Liver (tissue), 9 donors: ENCODE results near the gene KIAA1755. TPM values are rescaled to one million over a fixed set of nuclear protein-coding genes. Genes with fewer than 3 reads are reported as not detected.

Experiments
- DNase-seq: peaks from one replicate; pipeline ENCODE4 v3.0.0-alpha.2; 2017; ENCODE audit warnings: low spot score
- H3K27ac ChIP-seq, 2 donors: one replicate each; pipeline ENCODE4 v1.7.0; 2013; ENCODE audit warnings: inconsistent platforms in 2 of 2, low read length in 2 of 2, control low read depth in 1 of 2, low read depth in 1 of 2, mild to moderate bottlenecking in 1 of 2
- H3K27me3 ChIP-seq, 4 donors: one replicate each; pipeline versions ENCODE4 v1.6.1 to v1.7.0; 2013; ENCODE audit warnings: low read length in 3 of 4, inconsistent platforms in 1 of 4, mild to moderate bottlenecking in 1 of 4, moderate library complexity in 1 of 4; ENCODE audit not compliant: control insufficient read depth in 4 of 4, insufficient read depth in 4 of 4
- H3K36me3 ChIP-seq, 4 donors: one replicate each; pipeline versions ENCODE4 v1.6.1 to v1.7.0; 2013; ENCODE audit warnings: low read length in 3 of 4, mild to moderate bottlenecking in 3 of 4, low read depth in 1 of 4, moderate library complexity in 1 of 4; ENCODE audit not compliant: control insufficient read depth in 4 of 4, insufficient read depth in 3 of 4
- H3K4me1 ChIP-seq, 4 donors: one replicate each; pipeline versions ENCODE4 v1.6.1 to v1.7.0; 2013; ENCODE audit warnings: low read length in 3 of 4, mild to moderate bottlenecking in 3 of 4, moderate library complexity in 1 of 4; ENCODE audit not compliant: control insufficient read depth in 4 of 4, insufficient read depth in 4 of 4
- H3K4me3 ChIP-seq, 3 donors: one replicate each; pipeline versions ENCODE4 v1.6.1 to v1.7.0; 2013; ENCODE audit warnings: low read length in 3 of 3, control low read depth in 1 of 3, low read depth in 1 of 3, mild to moderate bottlenecking in 1 of 3
- H3K9ac ChIP-seq, 2 donors: one replicate each; pipeline ENCODE4 v1.7.0; 2013; ENCODE audit warnings: low read length in 2 of 2, mild to moderate bottlenecking in 2 of 2, moderate library complexity in 2 of 2, control low read depth in 1 of 2, low read depth in 1 of 2
- H3K9me3 ChIP-seq, 4 donors: one replicate each; pipeline versions ENCODE4 v1.6.1 to v1.7.0; 2013; ENCODE audit warnings: low read length in 3 of 4; ENCODE audit not compliant: control insufficient read depth in 4 of 4
- EGR1 ChIP-seq, 2 donors: IDR thresholded peaks; 2 replicates each; pipeline ENCODE4 v1.6.1; 2016 to 2018; ENCODE audit warnings: antibody characterized with exemption in 2 of 2, low read depth in 2 of 2
- FOXA1 ChIP-seq: IDR thresholded peaks from 2 replicates; pipeline ENCODE4 v1.6.1; 2016; ENCODE audit warnings: antibody characterized with exemption
- FOXA2 ChIP-seq: IDR thresholded peaks from 2 replicates; pipeline ENCODE4 v1.6.1; 2016; ENCODE audit warnings: antibody characterized with exemption
- HNF4G ChIP-seq: IDR thresholded peaks from 2 replicates; pipeline ENCODE4 v1.6.1; 2016; ENCODE audit warnings: antibody characterized with exemption
- NR2F2 ChIP-seq: IDR thresholded peaks from 2 replicates; pipeline ENCODE4 v1.6.1; 2016; ENCODE audit warnings: antibody characterized with exemption
- RAD21 ChIP-seq, 2 donors: IDR thresholded peaks; 2 replicates each; pipeline ENCODE4 v1.6.1; 2016; ENCODE audit warnings: antibody characterized with exemption in 2 of 2, mild to moderate bottlenecking in 2 of 2
- RXRA ChIP-seq, 2 donors: IDR thresholded peaks; 2 replicates each; pipeline ENCODE4 v1.6.1; 2017 to 2018; ENCODE audit warnings: antibody characterized with exemption in 2 of 2, mild to moderate bottlenecking in 1 of 2
- SP1 ChIP-seq: IDR thresholded peaks from 2 replicates; pipeline ENCODE4 v1.6.1; 2018; ENCODE audit warnings: antibody characterized with exemption, mild to moderate bottlenecking
- YY1 ChIP-seq: IDR thresholded peaks from 2 replicates; pipeline ENCODE4 v1.6.1; 2016; ENCODE audit warnings: antibody characterized with exemption, mild to moderate bottlenecking
- WGBS: extraction: QIAGEN DNeasy Blood & Tissue Kit; methylation state at CpG from one replicate; pipeline ENCODE4 v1.1.7; 2013; 5-methylcytosine and 5-hydroxymethylcytosine counted together
- polyA plus RNA-seq, 2 donors: library from polyadenylated mRNA; stranded (reverse) in 1 of 2; unstranded in 1 of 2; fragments of 200-250 nt in 1 of 2; fragments of >200 nt in 1 of 2; fragmentation: Nextera tagmentation in 1 of 2; extraction: Ambion mirVana in 1 of 2; gene quantifications; one replicate each; pipeline versions ENCODE4 v1.2.1 to v1.2.3, GENCODE V29; 2013 to 2015
- total RNA-seq, 2 donors: library from RNA; depleted of rRNA; stranded (reverse); fragments of >200 nt; gene quantifications; one replicate each; pipeline ENCODE4 v1.2.3, GENCODE V29; 2014
- TF ChIP-seq, protein P1 (sequence below): IDR thresholded peaks from 2 replicates; pipeline ENCODE4 v1.6.1; 2016; ENCODE audit warnings: antibody characterized with exemption, mild to moderate bottlenecking
- TF ChIP-seq, protein P2 (sequence below): IDR thresholded peaks from 2 replicates; pipeline ENCODE4 v1.6.1; 2016; ENCODE audit warnings: antibody characterized with exemption
- TF ChIP-seq, protein P3 (sequence below): fragments of 150-350 bp; IDR thresholded peaks from 2 replicates; pipeline ENCODE4 v1.5.1; 2017; ENCODE audit warnings: improper control_type of control experiment, low read depth, low read length; ENCODE audit not compliant: missing input control
- donor health status: healthy.
- donor health status: healthy.
- donor health status: healthy.
- donor health status: healthy.
- donor health status: healthy.

KIAA1755 gene
- total and polyA plus RNA-seq, 4 donors, result 0.09 to 1.4 (median 0.81) TPM

DNA sequence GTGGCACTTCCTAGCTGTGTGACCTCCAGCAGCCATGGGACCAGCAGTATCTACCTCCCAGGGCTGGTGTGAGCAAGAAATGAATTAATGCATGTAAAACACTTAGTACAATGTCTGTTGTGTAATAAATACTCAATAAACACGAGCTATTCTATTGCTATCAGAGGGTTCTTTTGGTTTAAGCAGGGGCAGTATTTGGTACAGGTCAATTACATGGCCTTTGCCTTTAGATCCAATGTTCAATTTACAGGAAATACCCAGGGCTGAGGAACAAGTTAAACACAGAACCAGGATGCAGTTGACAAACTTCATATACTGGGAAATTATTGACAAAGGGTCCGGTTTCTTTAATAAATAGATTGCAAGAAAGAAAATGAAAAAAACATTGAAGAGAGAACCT is 98.4 kb downstream of the KIAA1755 start (continued):
- TF ChIP-seq, protein P1, sequence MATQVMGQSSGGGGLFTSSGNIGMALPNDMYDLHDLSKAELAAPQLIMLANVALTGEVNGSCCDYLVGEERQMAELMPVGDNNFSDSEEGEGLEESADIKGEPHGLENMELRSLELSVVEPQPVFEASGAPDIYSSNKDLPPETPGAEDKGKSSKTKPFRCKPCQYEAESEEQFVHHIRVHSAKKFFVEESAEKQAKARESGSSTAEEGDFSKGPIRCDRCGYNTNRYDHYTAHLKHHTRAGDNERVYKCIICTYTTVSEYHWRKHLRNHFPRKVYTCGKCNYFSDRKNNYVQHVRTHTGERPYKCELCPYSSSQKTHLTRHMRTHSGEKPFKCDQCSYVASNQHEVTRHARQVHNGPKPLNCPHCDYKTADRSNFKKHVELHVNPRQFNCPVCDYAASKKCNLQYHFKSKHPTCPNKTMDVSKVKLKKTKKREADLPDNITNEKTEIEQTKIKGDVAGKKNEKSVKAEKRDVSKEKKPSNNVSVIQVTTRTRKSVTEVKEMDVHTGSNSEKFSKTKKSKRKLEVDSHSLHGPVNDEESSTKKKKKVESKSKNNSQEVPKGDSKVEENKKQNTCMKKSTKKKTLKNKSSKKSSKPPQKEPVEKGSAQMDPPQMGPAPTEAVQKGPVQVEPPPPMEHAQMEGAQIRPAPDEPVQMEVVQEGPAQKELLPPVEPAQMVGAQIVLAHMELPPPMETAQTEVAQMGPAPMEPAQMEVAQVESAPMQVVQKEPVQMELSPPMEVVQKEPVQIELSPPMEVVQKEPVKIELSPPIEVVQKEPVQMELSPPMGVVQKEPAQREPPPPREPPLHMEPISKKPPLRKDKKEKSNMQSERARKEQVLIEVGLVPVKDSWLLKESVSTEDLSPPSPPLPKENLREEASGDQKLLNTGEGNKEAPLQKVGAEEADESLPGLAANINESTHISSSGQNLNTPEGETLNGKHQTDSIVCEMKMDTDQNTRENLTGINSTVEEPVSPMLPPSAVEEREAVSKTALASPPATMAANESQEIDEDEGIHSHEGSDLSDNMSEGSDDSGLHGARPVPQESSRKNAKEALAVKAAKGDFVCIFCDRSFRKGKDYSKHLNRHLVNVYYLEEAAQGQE, result no peak
- peak; percentile 91 for TF ChIP-seq HNF4G
- peak; percentile 34 to 48 for TF ChIP-seq RAD21 (IDR thresholded peaks at IDR 0.05)
- peak; percentile 50 to 71 for TF ChIP-seq EGR1 (IDR thresholded peaks at IDR 0.05; ENCODE audit: low read depth in 2 of 2)
- peak; percentile 90 to 92 for TF ChIP-seq RXRA (IDR thresholded peaks at IDR 0.05)
- TF ChIP-seq FOXA1, result no peak
- TF ChIP-seq, protein P2, sequence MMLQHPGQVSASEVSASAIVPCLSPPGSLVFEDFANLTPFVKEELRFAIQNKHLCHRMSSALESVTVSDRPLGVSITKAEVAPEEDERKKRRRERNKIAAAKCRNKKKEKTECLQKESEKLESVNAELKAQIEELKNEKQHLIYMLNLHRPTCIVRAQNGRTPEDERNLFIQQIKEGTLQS, result peak; percentile 23
- TF ChIP-seq, protein P3, sequence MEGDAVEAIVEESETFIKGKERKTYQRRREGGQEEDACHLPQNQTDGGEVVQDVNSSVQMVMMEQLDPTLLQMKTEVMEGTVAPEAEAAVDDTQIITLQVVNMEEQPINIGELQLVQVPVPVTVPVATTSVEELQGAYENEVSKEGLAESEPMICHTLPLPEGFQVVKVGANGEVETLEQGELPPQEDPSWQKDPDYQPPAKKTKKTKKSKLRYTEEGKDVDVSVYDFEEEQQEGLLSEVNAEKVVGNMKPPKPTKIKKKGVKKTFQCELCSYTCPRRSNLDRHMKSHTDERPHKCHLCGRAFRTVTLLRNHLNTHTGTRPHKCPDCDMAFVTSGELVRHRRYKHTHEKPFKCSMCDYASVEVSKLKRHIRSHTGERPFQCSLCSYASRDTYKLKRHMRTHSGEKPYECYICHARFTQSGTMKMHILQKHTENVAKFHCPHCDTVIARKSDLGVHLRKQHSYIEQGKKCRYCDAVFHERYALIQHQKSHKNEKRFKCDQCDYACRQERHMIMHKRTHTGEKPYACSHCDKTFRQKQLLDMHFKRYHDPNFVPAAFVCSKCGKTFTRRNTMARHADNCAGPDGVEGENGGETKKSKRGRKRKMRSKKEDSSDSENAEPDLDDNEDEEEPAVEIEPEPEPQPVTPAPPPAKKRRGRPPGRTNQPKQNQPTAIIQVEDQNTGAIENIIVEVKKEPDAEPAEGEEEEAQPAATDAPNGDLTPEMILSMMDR, result no peak
- peak; percentile 87 for TF ChIP-seq NR2F2
- peak; percentile 22 for TF ChIP-seq FOXA2
- TF ChIP-seq YY1, result peak; percentile 36

DNA sequence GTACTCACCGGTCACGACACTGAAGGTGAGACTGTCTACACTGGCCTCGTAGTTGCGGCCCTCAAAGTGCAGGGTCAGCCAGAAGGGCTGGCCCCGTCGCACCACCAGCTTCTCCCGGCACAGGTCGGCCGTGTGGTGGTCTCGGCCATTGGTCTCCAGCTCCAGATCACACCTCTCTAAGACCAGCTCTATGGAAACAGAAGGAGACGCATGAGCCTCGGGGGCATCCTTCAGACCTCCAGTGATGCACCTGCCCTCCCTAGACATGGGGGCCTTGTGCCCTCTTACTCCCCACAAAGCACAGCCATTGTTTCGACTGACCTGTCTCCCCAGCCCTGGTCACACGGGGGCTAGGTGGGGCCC is 99.1 kb downstream of the KIAA1755 start:
- 92% methylated on average over 14 of the region's 14 CpGs for WGBS
- Histone ChIP-seq H3K27ac (peak overlapping the region in 1 of 2 donors; percentile 48), H3K36me3 (peaks cover 9 to 48% (median 28%) of the 10 kb centered on the region in 4 donors)

More for the DNA sequence above, 99.1 kb downstream of the KIAA1755 start:
- Histone ChIP-seq H3K4me1 (peaks cover 5 to 80% (median 48%) of the 10 kb centered on the region in 4 donors), H3K9me3 (no peaks in the 10 kb centered on the region), H3K27me3 (no peaks in the 10 kb centered on the region), H3K9ac (no peak overlapping the region), H3K4me3 (no peak overlapping the region)
- TF ChIP-seq, protein P3, result no peak
- TF ChIP-seq RAD21 (IDR thresholded peaks at IDR 0.05) (no peak), SP1 (no peak), EGR1 (IDR thresholded peaks at IDR 0.05; ENCODE audit: low read depth in 2 of 2) (no peak), HNF4G (no peak)
- no peak for DNase-seq

Other genes starting within 250 kb of the KIAA1755 start
- gene TTI1, start 227.3 kb downstream of the KIAA1755 start, total RNA-seq, result 10 to 100 TPM; 15.4 to 20.4 TPM
- gene TTI1, start 227.3 kb downstream of the KIAA1755 start, polyA plus RNA-seq, result 1 to 10 TPM; 4.6 to 7.3 TPM
- gene RPRD1B, start 227.0 kb downstream of the KIAA1755 start, total RNA-seq, result 10 to 100 TPM; 26.9 to 34.3 TPM
- gene RPRD1B, start 227.0 kb downstream of the KIAA1755 start, polyA plus RNA-seq, result 10 to 100 TPM in 1 of 2 donors, 1 to 10 TPM in 1; 5.8 to 31.9 TPM
- gene TGM2, start 95.5 kb downstream of the KIAA1755 start, total RNA-seq, result 100 to 1,000 TPM; 120 to 260 TPM
- 100 to 1,000 TPM; 106 to 375 TPM for gene TGM2, start 95.5 kb downstream of the KIAA1755 start, polyA plus RNA-seq
- gene BPI, start 43.4 kb upstream of the KIAA1755 start, total RNA-seq, result 10 to 100 TPM in 1 of 2 donors, under 1 TPM in 1; 0.08 to 10.3 TPM
- gene BPI, start 43.4 kb upstream of the KIAA1755 start, polyA plus RNA-seq, result under 1 TPM in 1 of 2 donors, not detected in 1; 0.37 TPM
- gene LBP, start 85.7 kb upstream of the KIAA1755 start, total RNA-seq, result 1,000 to 10,000 TPM in 1 of 2 donors, 100 to 1,000 TPM in 1; 761 to 1,404 TPM
- 1,000 to 10,000 TPM in 1 of 2 donors, 100 to 1,000 TPM in 1; 561 to 1,485 TPM for gene LBP, start 85.7 kb upstream of the KIAA1755 start, polyA plus RNA-seq
- gene SNHG17, start 174.6 kb upstream of the KIAA1755 start, total RNA-seq, result 1 to 10 TPM; 6.3 to 9.2 TPM
- gene SNHG17, start 174.6 kb upstream of the KIAA1755 start, polyA plus RNA-seq, result 10 to 100 TPM; 18.9 to 24.6 TPM
- gene RALGAPB, start 212.1 kb upstream of the KIAA1755 start, total RNA-seq, result 10 to 100 TPM; 14.4 to 19.7 TPM
- gene RALGAPB, start 212.1 kb upstream of the KIAA1755 start, polyA plus RNA-seq, result 1 to 10 TPM; 4.3 to 4.5 TPM